CD4-positive, alpha-beta T cell treated with Interleukin-1 beta for 1 hour (primary cell): ENCODE data around the gene CYGB.
A peak's percentile ranks its signal among the peaks of the same experiment; 100 is the strongest.

Source experiments
- DNase-seq, 2 donors: peaks; one replicate each; pipeline ENCODE4 v3.0.0-alpha.2; 2020 to 2022

CYGB gene

GRCh38 chr17:76549215-76549518, 11.7 kb upstream of the CYGB start:
- no peak for DNase-seq

GRCh38 chr17:76548378-76549214, 11.1 kb upstream of the CYGB start:
- no peak for DNase-seq

- no peak for DNase-seq
Observed at GRCh38 chr17:76547642-76548202, 10.2 kb upstream of the CYGB start.

GRCh38 chr17:76547183-76547641, 9.7 kb upstream of the CYGB start:
- peak; percentile 68 to 72 for DNase-seq

GRCh38 chr17:76546556-76547182, 9.2 kb upstream of the CYGB start:
- no peak for DNase-seq

GRCh38 chr17:76545918-76546555, 8.5 kb upstream of the CYGB start:
- DNase-seq: no peak

- DNase-seq: no peak
Observed at GRCh38 chr17:76544546-76545365, 7.2 kb upstream of the CYGB start.

- no peak for DNase-seq
Observed at GRCh38 chr17:76543826-76544545, 6.5 kb upstream of the CYGB start.

GRCh38 chr17:76543482-76543825, 5.9 kb upstream of the CYGB start:
- no peak for DNase-seq

- no peak for DNase-seq
Observed at GRCh38 chr17:76542984-76543383, 5.5 kb upstream of the CYGB start.

GRCh38 chr17:76542566-76542971, 5.1 kb upstream of the CYGB start:
- DNase-seq: no peak

GRCh38 chr17:76541739-76542454, 4.4 kb upstream of the CYGB start:
- DNase-seq: no peak

GRCh38 chr17:76540381-76541300, 3.1 kb upstream of the CYGB start:
- peak in 1 of 2 donors; percentile 68 for DNase-seq

GRCh38 chr17:76539631-76540271, 2.2 kb upstream of the CYGB start, which contains the start of gene PRCD:
TSS of gene PRCD (plus strand) at chr17:76540044. CDS start at chr17:76540142, 98 bp downstream.
- DNase-seq: no peak

- no peak for DNase-seq
Observed at GRCh38 chr17:76538941-76539570, 1.5 kb upstream of the CYGB start.

GRCh38 chr17:76538281-76538931, 897 bp upstream of the CYGB start:
- no peak for DNase-seq

- no peak for DNase-seq
Observed at GRCh38 chr17:76537288-76537577, 276 bp downstream of the CYGB start.

GRCh38 chr17:76536511-76537287, 810 bp downstream of the CYGB start:
- no peak for DNase-seq
